HepG2 (cell line): Measurements from ENCODE around the gene GSTM2.

Experiments used
- ADNP ChIP-seq: sonication (generic); formaldehyde crosslinking; IDR thresholded peaks from 2 replicates; pipeline ENCODE4 v1.4.0; 2020; ENCODE audit warnings: missing genetic modification reagents
- ARNT ChIP-seq: fragments of 450-650 bp; IDR thresholded peaks from 2 replicates; pipeline ENCODE4 v1.6.1; 2017
- CREB1 ChIP-seq, 2 experiments: fragments of 450-650 bp in 1 of 2; IDR thresholded peaks; 2 replicates each; pipeline ENCODE4 v1.6.1; 2016 to 2017; ENCODE audit warnings: control low read depth in 1 of 2, mild to moderate bottlenecking in 1 of 2, missing compliant biosample characterization in 1 of 2, missing genetic modification characterization in 1 of 2
- CREM ChIP-seq, 2 experiments: sonication (generic) in 1 of 2; formaldehyde crosslinking in 1 of 2; IDR thresholded peaks; 2 replicates each; pipeline versions ENCODE4 v1.4.0 to v1.6.1; 2016 to 2020; ENCODE audit warnings: antibody characterized with exemption in 1 of 2, mild to moderate bottlenecking in 1 of 2, missing genetic modification reagents in 1 of 2
- CTCF ChIP-seq: sonication (generic); formaldehyde crosslinking; IDR thresholded peaks from 2 replicates; pipeline ENCODE4 v1.5.0; 2020; ENCODE audit warnings: mild to moderate bottlenecking, missing genetic modification reagents, moderate library complexity
- EP300 ChIP-seq, 3 experiments: sonication (generic) in 1 of 3; formaldehyde crosslinking in 1 of 3; IDR thresholded peaks; 2 replicates each; pipeline versions ENCODE4 v1.5.1 to v1.6.1; 2011 to 2020; ENCODE audit warnings: low read depth in 2 of 3, low read length in 2 of 3, borderline replicate concordance in 1 of 3, improper control_type of control experiment in 1 of 3, mild to moderate bottlenecking in 1 of 3, missing genetic modification reagents in 1 of 3, moderate library complexity in 1 of 3
- FOSL2 ChIP-seq: sonication (generic); formaldehyde crosslinking; IDR thresholded peaks from 2 replicates; pipeline ENCODE4 v1.4.0; 2020; ENCODE audit warnings: missing genetic modification reagents
- MEF2D ChIP-seq: sonication (generic); formaldehyde crosslinking; IDR thresholded peaks from 2 replicates; pipeline ENCODE4 v1.5.1; 2020; ENCODE audit warnings: mild to moderate bottlenecking, missing genetic modification reagents
- POLR2A ChIP-seq, 2 experiments: IDR thresholded peaks; 2 replicates each; pipeline ENCODE4 v1.6.1; 2011; ENCODE audit warnings: low read depth in 2 of 2, low read length in 2 of 2, mild to moderate bottlenecking in 1 of 2, moderate library complexity in 1 of 2; ENCODE audit not compliant: insufficient read depth in 1 of 2
- SMARCC2 ChIP-seq: fragments of 450-650 bp; IDR thresholded peaks from 2 replicates; pipeline ENCODE4 v1.6.1; 2017; ENCODE audit warnings: antibody characterized with exemption, mild to moderate bottlenecking
- TAF1 ChIP-seq: sonication (generic); formaldehyde crosslinking; IDR thresholded peaks from 2 replicates; pipeline ENCODE4 v1.4.0; 2020; ENCODE audit warnings: missing genetic modification reagents
- ZNF3 ChIP-seq: IDR thresholded peaks from 2 replicates; pipeline ENCODE4 v1.7.0; 2017; ENCODE audit warnings: inconsistent platforms
- ZNF501 ChIP-seq: sonication (generic); formaldehyde crosslinking; IDR thresholded peaks from 2 replicates; pipeline ENCODE4 v1.5.1; 2020; ENCODE audit warnings: mild to moderate bottlenecking, moderate library complexity, missing genetic modification reagents
- TF ChIP-seq, protein P1 (sequence below): IDR thresholded peaks from 2 replicates; pipeline ENCODE4 v1.6.1; 2016; ENCODE audit warnings: low read depth

GRCh38 chr1:109625176-109625575 is 42.7 kb upstream of the GSTM2 start:
- no peak for TF ChIP-seq TAF1 (CRISPR knock-in tag)
- TF ChIP-seq, protein P1, sequence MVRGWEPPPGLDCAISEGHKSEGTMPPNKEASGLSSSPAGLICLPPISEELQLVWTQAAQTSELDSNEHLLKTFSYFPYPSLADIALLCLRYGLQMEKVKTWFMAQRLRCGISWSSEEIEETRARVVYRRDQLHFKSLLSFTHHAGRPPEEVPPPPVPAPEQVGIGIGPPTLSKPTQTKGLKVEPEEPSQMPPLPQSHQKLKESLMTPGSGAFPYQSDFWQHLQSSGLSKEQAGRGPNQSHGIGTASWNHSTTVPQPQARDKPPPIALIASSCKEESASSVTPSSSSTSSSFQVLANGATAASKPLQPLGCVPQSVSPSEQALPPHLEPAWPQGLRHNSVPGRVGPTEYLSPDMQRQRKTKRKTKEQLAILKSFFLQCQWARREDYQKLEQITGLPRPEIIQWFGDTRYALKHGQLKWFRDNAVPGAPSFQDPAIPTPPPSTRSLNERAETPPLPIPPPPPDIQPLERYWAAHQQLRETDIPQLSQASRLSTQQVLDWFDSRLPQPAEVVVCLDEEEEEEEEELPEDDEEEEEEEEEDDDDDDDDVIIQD (CRISPR knock-in tag), result no peak
- no peak for TF ChIP-seq FOSL2
- no peak for TF ChIP-seq SMARCC2
- TF ChIP-seq CTCF, result no peak
- TF ChIP-seq ADNP, result no peak
- TF ChIP-seq MEF2D (CRISPR knock-in tag), result no peak
- TF ChIP-seq EP300 (IDR thresholded peaks at IDR 0.05; ENCODE audit: low read depth in 2 of 2, low read length in 2 of 2), result no peak
- TF ChIP-seq EP300 (CRISPR knock-in tag; IDR thresholded peaks at IDR 0.05; ENCODE audit: borderline replicate concordance), result no peak
- no peak for TF ChIP-seq POLR2A (IDR thresholded peaks at IDR 0.05; ENCODE audit: insufficient read depth in 1 of 2, low read depth in 2 of 2, low read length in 2 of 2)
- TF ChIP-seq ZNF501 (CRISPR knock-in tag), result no peak
- TF ChIP-seq CREB1 (IDR thresholded peaks at IDR 0.05), result no peak
- TF ChIP-seq CREB1 (CRISPR knock-in tag; IDR thresholded peaks at IDR 0.05), result no peak
- no peak for TF ChIP-seq ARNT
- no peak for TF ChIP-seq CREM (IDR thresholded peaks at IDR 0.05)
- TF ChIP-seq CREM (CRISPR knock-in tag; IDR thresholded peaks at IDR 0.05), result no peak
- TF ChIP-seq ZNF3 (CRISPR knock-in tag), result no peak
